Measurements from ENCODE around the gene BICRAL.

DNA sequence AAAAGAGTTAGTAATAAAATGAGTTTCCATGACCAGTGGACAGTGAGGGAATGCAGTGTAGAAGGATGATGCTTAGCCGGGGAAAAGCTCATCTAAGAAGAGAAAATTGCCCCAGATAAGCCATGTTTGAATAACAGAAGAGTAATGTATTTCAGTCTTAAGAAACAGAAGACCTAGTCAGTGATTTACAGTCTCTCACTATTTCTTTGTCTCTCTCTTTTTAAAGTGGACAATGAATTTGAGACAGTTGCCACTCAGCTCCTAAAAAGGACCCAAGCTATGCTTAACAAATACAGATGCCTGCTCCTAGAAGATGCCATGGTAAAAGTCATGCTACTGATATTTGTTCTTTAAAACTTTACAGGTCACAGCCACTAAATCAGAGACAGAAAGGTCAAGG lies 78.2 kb downstream of the BICRAL start:
- TF ChIP-seq, protein P1, sequence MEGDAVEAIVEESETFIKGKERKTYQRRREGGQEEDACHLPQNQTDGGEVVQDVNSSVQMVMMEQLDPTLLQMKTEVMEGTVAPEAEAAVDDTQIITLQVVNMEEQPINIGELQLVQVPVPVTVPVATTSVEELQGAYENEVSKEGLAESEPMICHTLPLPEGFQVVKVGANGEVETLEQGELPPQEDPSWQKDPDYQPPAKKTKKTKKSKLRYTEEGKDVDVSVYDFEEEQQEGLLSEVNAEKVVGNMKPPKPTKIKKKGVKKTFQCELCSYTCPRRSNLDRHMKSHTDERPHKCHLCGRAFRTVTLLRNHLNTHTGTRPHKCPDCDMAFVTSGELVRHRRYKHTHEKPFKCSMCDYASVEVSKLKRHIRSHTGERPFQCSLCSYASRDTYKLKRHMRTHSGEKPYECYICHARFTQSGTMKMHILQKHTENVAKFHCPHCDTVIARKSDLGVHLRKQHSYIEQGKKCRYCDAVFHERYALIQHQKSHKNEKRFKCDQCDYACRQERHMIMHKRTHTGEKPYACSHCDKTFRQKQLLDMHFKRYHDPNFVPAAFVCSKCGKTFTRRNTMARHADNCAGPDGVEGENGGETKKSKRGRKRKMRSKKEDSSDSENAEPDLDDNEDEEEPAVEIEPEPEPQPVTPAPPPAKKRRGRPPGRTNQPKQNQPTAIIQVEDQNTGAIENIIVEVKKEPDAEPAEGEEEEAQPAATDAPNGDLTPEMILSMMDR (IDR thresholded peaks at IDR 0.05): no peak
- TF ChIP-seq POLR2A (IDR thresholded peaks at IDR 0.05): no peak

All from right lobe of liver (tissue), 4 donors.